ENCODE data around the gene DNAJC2.

GRCh38 chr7:103316380-103316941 lies 28.1 kb downstream of the DNAJC2 start:
- no peak for TF ChIP-seq EZH2 (IDR thresholded peaks at IDR 0.05; ENCODE audit: insufficient read depth, low read length)
- no peak for TF ChIP-seq CTCF (IDR thresholded peaks at IDR 0.05; ENCODE audit: insufficient read depth, low read depth, low read length)

Measured in astrocyte (in vitro differentiated cells and primary cell).